CD14-positive monocyte (primary cell): ENCODE data around the gene CDKAL1. TPM values are rescaled to one million over a fixed set of nuclear protein-coding genes. Genes with fewer than 3 reads are reported as not detected.

Experiments used
- DNase-seq, 3 donors: peaks; one replicate each; pipeline ENCODE4 v3.0.0-alpha.2; 2011 to 2022
- H2AFZ ChIP-seq: 2 replicates; pipeline ENCODE4 v1.6.0; 2012; ENCODE audit warnings: mild to moderate bottlenecking, low read depth, low read length, inconsistent platforms; ENCODE audit not compliant: insufficient read depth, poor library complexity, severe bottlenecking
- H3K27ac ChIP-seq, 2 donors: 1 replicate in 1 of 2; 2 replicates in 1 of 2; pipeline ENCODE4 v1.5.1; 2012 to 2013; ENCODE audit warnings: low read length in 2 of 2, control low read depth in 1 of 2, inconsistent platforms in 1 of 2, low read depth in 1 of 2, mild to moderate bottlenecking in 1 of 2
- H3K27me3 ChIP-seq, 2 donors: one replicate each; pipeline versions ENCODE4 v1.6.0 to v1.6.1; 2011 to 2013; ENCODE audit warnings: low read length in 2 of 2; ENCODE audit not compliant: control insufficient read depth in 2 of 2, insufficient read depth in 2 of 2
- H3K36me3 ChIP-seq, 2 donors: replicated peaks in 1 of 2; 1 replicate in 1 of 2; 2 replicates in 1 of 2; pipeline versions ENCODE4 v1.5.1 to v1.6.1; 2012 to 2013; ENCODE audit warnings: low read length in 2 of 2, control low read depth in 1 of 2, inconsistent platforms in 1 of 2, mild to moderate bottlenecking in 1 of 2; ENCODE audit not compliant: insufficient read depth in 2 of 2, control insufficient read depth in 1 of 2
- H3K4me1 ChIP-seq, 2 donors: 1 replicate in 1 of 2; 2 replicates in 1 of 2; pipeline versions ENCODE4 v1.5.1 to v1.6.1; 2012 to 2013; ENCODE audit warnings: low read length in 2 of 2, control low read depth in 1 of 2, inconsistent platforms in 1 of 2, mild to moderate bottlenecking in 1 of 2, moderate library complexity in 1 of 2; ENCODE audit not compliant: insufficient read depth in 2 of 2, control insufficient read depth in 1 of 2
- H3K4me2 ChIP-seq: replicated peaks from 2 replicates; pipeline ENCODE3; 2012; ENCODE audit warnings: low read length, moderate library complexity, mild to moderate bottlenecking; ENCODE audit not compliant: poor library complexity, severe bottlenecking; ENCODE audit errors: extremely low read depth
- H3K4me3 ChIP-seq, 3 experiments: fragments of 200-600 bp in 1 of 3; sonication (generic) in 1 of 3; replicated peaks in 1 of 3; 1 replicate in 2 of 3; 2 replicates in 1 of 3; pipeline ENCODE4 v1.5.1; 2011 to 2013; ENCODE audit warnings: low read length in 3 of 3, mild to moderate bottlenecking in 3 of 3, control low read depth in 2 of 3, low read depth in 2 of 3, inconsistent platforms in 1 of 3, moderate library complexity in 1 of 3
- H3K79me2 ChIP-seq: 2 replicates; pipeline ENCODE4 v1.6.0; 2012; ENCODE audit warnings: mild to moderate bottlenecking, control low read depth, inconsistent platforms, low read length, moderate library complexity; ENCODE audit not compliant: insufficient read depth
- H3K9ac ChIP-seq: 2 replicates; pipeline ENCODE4 v1.6.0; 2017; ENCODE audit warnings: low read length, mild to moderate bottlenecking; ENCODE audit not compliant: insufficient read depth, poor library complexity, severe bottlenecking
- H3K9me3 ChIP-seq, 2 donors: replicated peaks in 1 of 2; 1 replicate in 1 of 2; 2 replicates in 1 of 2; pipeline versions ENCODE4 v1.5.1 to v1.6.1; 2012 to 2013; ENCODE audit warnings: low read length in 2 of 2, control low read depth in 1 of 2; ENCODE audit not compliant: control insufficient read depth in 1 of 2, insufficient read depth in 1 of 2
- H4K20me1 ChIP-seq: 2 replicates; pipeline ENCODE4 v1.6.0; 2012; ENCODE audit warnings: mild to moderate bottlenecking, low read length, control low read depth, moderate library complexity; ENCODE audit not compliant: insufficient read depth
- H3K27ac Mint-ChIP-seq, 7 donors: one replicate each; pipeline ENCODE4 v1.8.0; 2020; ENCODE audit warnings: mild to moderate bottlenecking in 7 of 7, mixed read lengths in 7 of 7, moderate library complexity in 6 of 7, inconsistent platforms in 2 of 7
- H3K27me3 Mint-ChIP-seq, 3 donors: one replicate each; pipeline ENCODE4 v1.8.0; 2021 to 2022; ENCODE audit warnings: low read depth in 3 of 3, mild to moderate bottlenecking in 3 of 3, mixed read lengths in 3 of 3, moderate library complexity in 3 of 3, inconsistent platforms in 1 of 3
- H3K36me3 Mint-ChIP-seq, 2 donors: one replicate each; pipeline ENCODE4 v1.8.0; 2020; ENCODE audit warnings: mixed read lengths in 2 of 2, inconsistent platforms in 1 of 2, mild to moderate bottlenecking in 1 of 2
- H3K4me1 Mint-ChIP-seq: one replicate; pipeline ENCODE4 v1.8.0; 2020; ENCODE audit warnings: mild to moderate bottlenecking, mixed read lengths
- H3K4me3 Mint-ChIP-seq, 2 donors: one replicate each; pipeline ENCODE4 v1.8.0; 2020; ENCODE audit warnings: mild to moderate bottlenecking in 2 of 2, mixed read lengths in 2 of 2, moderate library complexity in 1 of 2
- H3K9me3 Mint-ChIP-seq, 7 donors: one replicate each; pipeline ENCODE4 v1.8.0; 2020 to 2022; ENCODE audit warnings: mixed read lengths in 7 of 7, mild to moderate bottlenecking in 6 of 7, moderate library complexity in 6 of 7, inconsistent platforms in 2 of 7
- CTCF ChIP-seq: fragments of 200-600 bp; IDR thresholded peaks from one replicate; pipeline ENCODE4 v1.8.0; 2022; ENCODE audit warnings: antibody characterized with exemption, mild to moderate bottlenecking
- WGBS: methylation state at CpG from one replicate; pipeline ENCODE4 v1.1.5; 2013; ENCODE audit warnings: missing lambda C conversion rate; ENCODE audit not compliant: insufficient coverage; 5-methylcytosine and 5-hydroxymethylcytosine counted together
- intact Hi-C, 2 donors: fragments of 100-400 bp; cut with micrococcal nuclease; formaldehyde crosslinking; loops; one replicate each; pipeline versions ENCODE4 v1.15.0 to v1.15.1; 2023
- polyA plus RNA-seq, 3 donors: library from polyadenylated mRNA; depleted of rRNA in 1 of 3; unstranded in 2 of 3; stranded (reverse) in 1 of 3; fragments of 300-500 nt in 2 of 3; fragments of >200 nt in 1 of 3; fragmentation: Illumina TruSeq in 2 of 3; gene quantifications; 1 replicate in 2 of 3; 2 replicates in 1 of 3; pipeline ENCODE4 v1.2.3, GENCODE V29; 2012 to 2021

The CDKAL1 gene
- polyA plus RNA-seq, 3 donors: 3.2 to 12.4 (median 8.3) TPM

GRCh38 chr6:21110684-21111083, 576.4 kb downstream of the CDKAL1 start:
- Histone ChIP-seq H3K36me3 (no peaks in the 10 kb centered on the region), H3K4me2 (no peak overlapping the region), H3K9ac (no peak overlapping the region), H3K79me2 (no peaks in the 10 kb centered on the region), H2AFZ (no peak overlapping the region), H3K4me1 (no peaks in the 10 kb centered on the region), H3K27me3 (no peaks in the 10 kb centered on the region), H3K4me3 (no peak overlapping the region), H4K20me1 (no peaks in the 10 kb centered on the region), H3K9me3 (no peaks in the 10 kb centered on the region), H3K27ac (no peak overlapping the region)
- Mint-ChIP-seq H3K27ac (no peak overlapping the region), H3K9me3 (peaks cover 0 to 3% (median 0%) of the 10 kb centered on the region in 7 donors), H3K4me1 (no peaks in the 10 kb centered on the region), H3K36me3 (peaks cover 2 to 4% of the 10 kb centered on the region in 2 donors), H3K4me3 (no peak overlapping the region), H3K27me3 (no peaks in the 10 kb centered on the region)
- TF ChIP-seq CTCF: no peak
- intact Hi-C loops: no loop called here
- no peak for DNase-seq
- WGBS: 94% methylated on average over 2 of the region's 5 CpGs

- no peak overlapping the region for H3K27ac Mint-ChIP-seq
- Histone ChIP-seq H4K20me1 (no peaks in the 10 kb centered on the region), H3K4me3 (no peak overlapping the region), H3K36me3 (no peaks in the 10 kb centered on the region), H3K9ac (no peak overlapping the region), H2AFZ (no peak overlapping the region), H3K9me3 (no peaks in the 10 kb centered on the region), H3K4me2 (no peak overlapping the region), H3K4me1 (no peaks in the 10 kb centered on the region), H3K27me3 (no peaks in the 10 kb centered on the region), H3K27ac (no peak overlapping the region), H3K79me2 (no peaks in the 10 kb centered on the region)
- H3K36me3 Mint-ChIP-seq: peaks cover 2 to 4% of the 10 kb centered on the region in 2 donors
- no CpG with 5 or more reads among the region's 4 CpGs for WGBS
- DNase-seq: no peak
- H3K27me3 Mint-ChIP-seq: no peaks in the 10 kb centered on the region
- no peak overlapping the region for H3K4me3 Mint-ChIP-seq
- intact Hi-C loops: no loop called here
- H3K9me3 Mint-ChIP-seq: peaks cover 0 to 3% (median 0%) of the 10 kb centered on the region in 7 donors
- H3K4me1 Mint-ChIP-seq: no peaks in the 10 kb centered on the region
- no peak for TF ChIP-seq CTCF
Measured at GRCh38 chr6:21111093-21111725, 577.0 kb downstream of the CDKAL1 start.
